ENCODE results near the gene TTLL10. TPM values are rescaled to one million over a fixed set of nuclear protein-coding genes. Genes with fewer than 3 reads are reported as not detected.
"Not testable (repeated sequence)": the region's sequence is repeated elsewhere in the genome, so short reads cannot be mapped to it uniquely, and the experiment has no call there.

Gene TTLL10
- total RNA-seq, 8 experiments from 2014 or later = 0.43 to 0.59 TPM; not detected in 6

- H3K4me3 ChIP-seq = no peak overlapping the region
- H3K4me1 ChIP-seq (replicated peaks in 1 of 2) = peaks cover 18 to 21% of the 10 kb centered on the region in 2 donors
- in situ Hi-C loops (cut with MboI; ENCODE audit: low pct_unique_long_range_greater_than_20kb in 2 of 9, low sequenced_read_pairs in 9 of 9, unreplicated experiment in 9 of 9) = no loop called here
- no peak for ATAC-seq (replicated peaks in 6 of 8)
- WGBS, 10 experiments = 42 to 95% (median 88%) methylated on average over 3 to 13 of the region's 28 CpGs; no CpG with 5 or more reads in 7 of the 10 experiments
- no peak overlapping the region for H3K27ac ChIP-seq
These were observed 39.2 kb upstream of the TTLL10 start for GRCh38 chr1:1134300-1134970.

- WGBS, 10 experiments = 39 to 79% (median 66%) methylated on average over 6 to 16 of the region's 20 CpGs; no CpG with 5 or more reads in 1 of the 10 experiments
- in situ Hi-C loops (cut with MboI; ENCODE audit: low pct_unique_long_range_greater_than_20kb in 2 of 9, low sequenced_read_pairs in 9 of 9, unreplicated experiment in 9 of 9) = no loop called here
- H3K4me3 ChIP-seq = no peak overlapping the region
These were observed 38.1 kb upstream of the TTLL10 start for GRCh38 chr1:1135339-1136136.

GRCh38 chr1:1136547-1137230, 37.0 kb upstream of the TTLL10 start:
- in situ Hi-C loops (cut with MboI; ENCODE audit: low pct_unique_long_range_greater_than_20kb in 2 of 9, low sequenced_read_pairs in 9 of 9, unreplicated experiment in 9 of 9) = no loop called here
- Histone ChIP-seq H3K4me1 (replicated peaks in 1 of 2) (peaks cover 17 to 21% of the 10 kb centered on the region in 2 donors), H3K27ac (no peak overlapping the region), H3K4me3 (no peak overlapping the region)
- 82 to 100% (median 93%) methylated on average over 3 of the region's 48 CpGs; no CpG with 5 or more reads in 7 of the 10 experiments for WGBS, 10 experiments
- ATAC-seq (replicated peaks in 6 of 8) = peak in 4 of 8 experiments; percentile 16 to 34 (median 24)

More at GRCh38 chr1:1135339-1136136, 38.1 kb upstream of the TTLL10 start:
- H3K4me1 ChIP-seq (replicated peaks in 1 of 2) = peaks cover 17 to 21% of the 10 kb centered on the region in 2 donors
- peak; percentile 56 to 96 (median 76) for ATAC-seq (replicated peaks in 6 of 8)
- no peak overlapping the region for H3K27ac ChIP-seq

- in situ Hi-C loops (cut with MboI; ENCODE audit: low pct_unique_long_range_greater_than_20kb in 2 of 9, low sequenced_read_pairs in 9 of 9, unreplicated experiment in 9 of 9) = no loop called here
- peaks cover 10 to 21% of the 10 kb centered on the region in 2 donors for H3K4me1 ChIP-seq (replicated peaks in 1 of 2)
- 0 to 54% (median 10%) methylated on average over 1 to 11 of the region's 36 CpGs; no CpG with 5 or more reads in 7 of the 10 experiments for WGBS, 10 experiments
- no peak overlapping the region for H3K27ac ChIP-seq
- ATAC-seq (replicated peaks in 6 of 8) = peak in 4 of 8 experiments; percentile 6 to 48 (median 30)
- H3K4me3 ChIP-seq = no peak overlapping the region
These were observed 36.2 kb upstream of the TTLL10 start for GRCh38 chr1:1137256-1138045.

GRCh38 chr1:1140673-1141072, 33.0 kb upstream of the TTLL10 start:
- in situ Hi-C loops (cut with MboI; ENCODE audit: low pct_unique_long_range_greater_than_20kb in 2 of 9, low sequenced_read_pairs in 9 of 9, unreplicated experiment in 9 of 9) = no loop called here

GRCh38 chr1:1141244-1141910, 32.3 kb upstream of the TTLL10 start:
- WGBS, 10 experiments = 84% methylated on average over 7 of the region's 25 CpGs; no CpG with 5 or more reads in 9 of the 10 experiments
- in situ Hi-C loops (cut with MboI; ENCODE audit: low pct_unique_long_range_greater_than_20kb in 2 of 9, low sequenced_read_pairs in 9 of 9, unreplicated experiment in 9 of 9) = no loop called here
- Histone ChIP-seq H3K27ac (no peak overlapping the region), H3K4me1 (replicated peaks in 1 of 2) (peaks cover 17 to 27% of the 10 kb centered on the region in 2 donors), H3K4me3 (no peak overlapping the region)
- ATAC-seq (replicated peaks in 6 of 8) = no peak

More at GRCh38 chr1:1140673-1141072, 33.0 kb upstream of the TTLL10 start:
- no peak for ATAC-seq (replicated peaks in 6 of 8)
- no peak overlapping the region for H3K4me3 ChIP-seq
- peaks cover 22 to 27% of the 10 kb centered on the region in 2 donors for H3K4me1 ChIP-seq (replicated peaks in 1 of 2)
- WGBS, 10 experiments = 60 to 80% (median 76%) methylated on average over 1 to 3 of the region's 18 CpGs; no CpG with 5 or more reads in 7 of the 10 experiments
- H3K27ac ChIP-seq = no peak overlapping the region

GRCh38 chr1:1141911-1142250, 31.8 kb upstream of the TTLL10 start:
- Histone ChIP-seq H3K27ac (no peak overlapping the region), H3K4me1 (replicated peaks in 1 of 2) (peaks cover 17 to 27% of the 10 kb centered on the region in 2 donors), H3K4me3 (no peak overlapping the region)
- 63 to 75% (median 75%) methylated on average over 2 to 3 of the region's 15 CpGs; no CpG with 5 or more reads in 7 of the 10 experiments for WGBS, 10 experiments
- in situ Hi-C loops (cut with MboI; ENCODE audit: low pct_unique_long_range_greater_than_20kb in 2 of 9, low sequenced_read_pairs in 9 of 9, unreplicated experiment in 9 of 9) = no loop called here
- no peak for ATAC-seq (replicated peaks in 6 of 8)

GRCh38 chr1:1142352-1142751, 31.3 kb upstream of the TTLL10 start:
- in situ Hi-C loops (cut with MboI; ENCODE audit: low pct_unique_long_range_greater_than_20kb in 2 of 9, low sequenced_read_pairs in 9 of 9, unreplicated experiment in 9 of 9); ATAC-seq (replicated peaks in 6 of 8); H3K27ac ChIP-seq; H3K4me3 ChIP-seq: not testable (repeated sequence)
- WGBS, 10 experiments = 57 to 80% methylated on average over 2 of the region's 15 CpGs; no CpG with 5 or more reads in 8 of the 10 experiments
- H3K4me1 ChIP-seq (replicated peaks in 1 of 2) = peaks cover 14 to 23% of the 10 kb centered on the region in 2 donors

GRCh38 chr1:1142844-1143243, 30.8 kb upstream of the TTLL10 start:
- 15 to 87% (median 73%) methylated on average over 3 to 6 of the region's 19 CpGs; no CpG with 5 or more reads in 6 of the 10 experiments for WGBS, 10 experiments
- in situ Hi-C loops (cut with MboI; ENCODE audit: low pct_unique_long_range_greater_than_20kb in 2 of 9, low sequenced_read_pairs in 9 of 9, unreplicated experiment in 9 of 9) = no loop called here
- ATAC-seq (replicated peaks in 6 of 8) = no peak
- no peak overlapping the region for H3K4me3 ChIP-seq
- H3K4me1 ChIP-seq (replicated peaks in 1 of 2) = peaks cover 11 to 20% of the 10 kb centered on the region in 2 donors
- H3K27ac ChIP-seq = no peak overlapping the region

- H3K27ac ChIP-seq = no peak overlapping the region
- peak in 1 of 8 experiments; percentile 7 for ATAC-seq (replicated peaks in 6 of 8)
- H3K4me1 ChIP-seq (replicated peaks in 1 of 2) = peaks cover 11 to 20% of the 10 kb centered on the region in 2 donors
- WGBS, 10 experiments = 40 to 100% (median 92%) methylated on average over 1 to 8 of the region's 14 CpGs; no CpG with 5 or more reads in 5 of the 10 experiments
- in situ Hi-C loops (cut with MboI; ENCODE audit: low pct_unique_long_range_greater_than_20kb in 2 of 9, low sequenced_read_pairs in 9 of 9, unreplicated experiment in 9 of 9) = no loop called here
- H3K4me3 ChIP-seq = no peak overlapping the region
These were observed 30.0 kb upstream of the TTLL10 start for GRCh38 chr1:1143636-1144035.

GRCh38 chr1:1144122-1144842, 29.4 kb upstream of the TTLL10 start:
- in situ Hi-C loops (cut with MboI; ENCODE audit: low pct_unique_long_range_greater_than_20kb in 2 of 9, low sequenced_read_pairs in 9 of 9, unreplicated experiment in 9 of 9) = no loop called here
- H3K4me1 ChIP-seq (replicated peaks in 1 of 2) = peaks cover 11 to 20% of the 10 kb centered on the region in 2 donors
- ATAC-seq (replicated peaks in 6 of 8) = peak in 5 of 8 experiments; percentile 59 to 82 (median 81)
- WGBS, 10 experiments = 0 to 68% (median 47%) methylated on average over 1 to 11 of the region's 42 CpGs; no CpG with 5 or more reads in 4 of the 10 experiments
- H3K4me3 ChIP-seq = no peak overlapping the region
- H3K27ac ChIP-seq = peak overlapping the region in 1 of 2 donors; percentile 17
